ENCODE data around the gene ARHGDIA. TPM values are rescaled to one million over a fixed set of nuclear protein-coding genes. Genes with fewer than 3 reads are reported as not detected.

Gene ARHGDIA
- total RNA-seq, 2 donors from 2014 or later = 369 to 410 TPM

DNA sequence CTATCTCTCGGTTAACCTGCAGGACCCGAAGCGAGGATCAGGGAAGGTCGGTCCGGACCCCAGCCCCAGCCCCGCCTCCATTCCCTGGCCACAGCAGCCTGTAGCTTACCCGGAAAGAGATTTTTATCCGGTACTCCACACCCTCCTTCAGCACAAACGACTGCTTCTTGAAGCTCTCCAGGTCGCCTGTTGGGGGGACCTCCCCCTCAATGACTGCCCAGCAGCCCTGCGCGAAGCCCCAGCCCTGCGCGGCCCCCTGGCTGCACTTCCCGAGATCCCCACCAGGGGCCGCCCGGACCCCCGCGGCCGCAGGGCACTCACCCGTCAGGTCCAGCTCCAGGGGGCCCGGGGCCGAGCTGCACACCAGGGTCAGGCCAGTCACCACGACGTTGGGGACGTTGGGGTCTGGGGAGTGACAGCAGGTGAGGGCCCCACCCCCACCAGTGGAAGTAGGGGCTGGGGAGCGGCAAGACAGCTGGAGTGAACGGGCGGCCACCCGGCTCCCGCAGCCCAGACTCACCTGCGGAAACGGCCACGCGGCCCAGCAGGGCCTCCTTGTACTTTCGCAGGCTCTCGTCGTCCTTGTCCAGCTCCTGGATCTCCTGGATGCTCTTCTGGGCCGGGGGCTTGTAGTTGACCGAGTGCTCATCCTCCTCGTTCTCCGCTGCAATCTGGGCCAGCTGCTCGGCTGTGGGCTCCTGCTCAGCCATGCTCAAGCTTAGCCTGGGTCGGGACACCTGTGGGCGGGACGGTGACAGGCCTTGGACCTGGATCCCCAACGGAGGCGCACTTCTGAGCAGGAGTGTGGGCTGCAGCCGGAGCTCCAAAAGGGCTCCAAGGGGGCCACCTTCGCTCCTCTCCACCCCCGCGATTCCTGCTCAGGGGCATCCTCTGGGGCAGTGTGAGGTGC, 1.7 kb downstream of the ARHGDIA start:
- no peaks in the 10 kb centered on the region for H3K27me3 Mint-ChIP-seq (ENCODE audit: low read depth)
- peaks cover 5 to 7% of the 10 kb centered on the region in 2 donors for H3K36me3 Mint-ChIP-seq (ENCODE audit: insufficient read depth in 2 of 2)

DNA sequence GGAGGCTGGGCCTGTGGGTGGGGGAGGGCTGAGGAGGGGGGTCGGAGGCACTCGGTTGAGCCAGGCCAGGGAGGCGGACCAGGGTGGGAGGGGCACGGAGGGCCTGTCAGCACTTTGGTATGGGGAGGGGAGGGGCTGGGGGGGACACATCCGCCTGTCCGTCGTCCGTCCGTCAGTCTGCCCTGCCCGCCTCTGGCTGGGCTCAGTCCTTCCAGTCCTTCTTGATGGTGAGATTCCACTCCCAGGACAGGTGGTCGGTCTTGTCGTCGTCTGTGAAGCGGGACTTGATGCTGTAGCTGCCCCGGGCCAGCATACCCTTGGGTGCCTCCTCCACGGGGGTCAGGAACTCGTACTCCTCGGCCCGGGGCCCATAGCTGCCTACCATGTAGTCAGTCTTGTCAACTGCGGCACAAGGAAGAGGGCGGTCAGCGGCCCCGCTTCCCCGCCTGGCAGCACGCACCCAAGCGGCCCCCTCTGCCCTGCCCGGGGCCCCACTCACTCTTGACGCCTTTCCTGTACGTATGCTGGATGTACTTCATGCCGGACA, 2.4 kb downstream of the ARHGDIA start:
- H3K27me3 Mint-ChIP-seq (ENCODE audit: low read depth) = no peaks in the 10 kb centered on the region
- ATAC-seq (replicated peaks in 1 of 2) (no peak), DNase-seq (peak in 1 of 2 donors; percentile 11)
- no peak overlapping the region for H3K27ac Mint-ChIP-seq
- peak overlapping the region; percentile 94 for H3K4me3 Mint-ChIP-seq
- peaks cover 53% of the 10 kb centered on the region for H3K4me1 Mint-ChIP-seq (ENCODE audit: low read depth)
- H3K9me3 Mint-ChIP-seq = no peaks in the 10 kb centered on the region
- peaks cover 5 to 7% of the 10 kb centered on the region in 2 donors for H3K36me3 Mint-ChIP-seq (ENCODE audit: insufficient read depth in 2 of 2)

More for the DNA sequence above, 1.7 kb downstream of the ARHGDIA start:
- H3K27ac Mint-ChIP-seq = peak overlapping the region; percentile 85
- ATAC-seq (replicated peaks in 1 of 2) (peak in 1 of 2 donors; percentile 16), DNase-seq (peak; percentile 53 to 72)
- H3K9me3 Mint-ChIP-seq = no peaks in the 10 kb centered on the region
- peak overlapping the region; percentile 94 for H3K4me3 Mint-ChIP-seq
- H3K4me1 Mint-ChIP-seq (ENCODE audit: low read depth) = peaks cover 55% of the 10 kb centered on the region

DNA sequence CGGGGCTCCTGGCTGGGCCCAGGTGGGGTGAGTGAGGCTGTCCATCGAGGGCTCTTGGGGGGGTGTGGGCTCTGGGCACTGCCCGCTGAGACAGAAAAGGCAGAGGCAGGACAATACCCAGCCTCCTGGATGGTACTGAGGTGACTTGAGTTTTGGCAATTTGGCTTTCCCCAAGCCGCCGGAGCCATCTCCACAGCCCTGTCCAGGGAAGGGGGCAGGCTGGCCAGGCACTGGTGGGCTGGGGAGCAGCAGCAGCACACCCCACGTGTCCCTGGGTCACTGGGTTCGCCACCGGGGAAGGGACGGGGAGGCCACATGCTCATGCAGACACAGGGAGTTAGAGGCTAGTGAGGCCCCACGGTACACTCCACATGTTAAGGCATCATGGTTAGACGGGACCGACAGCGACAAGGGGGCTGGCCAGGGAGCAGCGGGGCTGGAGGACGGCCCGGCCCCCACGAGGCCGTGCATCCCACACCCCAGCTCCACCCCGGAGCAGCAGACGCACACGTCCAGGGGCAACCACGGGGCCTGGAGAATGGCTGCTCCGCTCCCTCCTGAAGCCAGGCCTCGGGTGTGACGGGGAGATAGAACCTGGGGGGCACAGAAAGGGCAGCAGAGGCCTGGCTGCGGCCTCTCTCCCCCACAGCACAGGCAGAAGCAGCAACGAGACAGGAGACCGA, 3.0 kb downstream of the ARHGDIA start:
- H3K4me3 Mint-ChIP-seq = peak overlapping the region; percentile 45 to 63
- no peaks in the 10 kb centered on the region for H3K9me3 Mint-ChIP-seq
- H3K36me3 Mint-ChIP-seq (ENCODE audit: insufficient read depth in 2 of 2) = peaks cover 8 to 12% of the 10 kb centered on the region in 2 donors
- ATAC-seq (replicated peaks in 1 of 2) = no peak
- no peak for DNase-seq
- peaks cover 53% of the 10 kb centered on the region for H3K4me1 Mint-ChIP-seq (ENCODE audit: low read depth)
- H3K27ac Mint-ChIP-seq = no peak overlapping the region
- H3K27me3 Mint-ChIP-seq (ENCODE audit: low read depth) = no peaks in the 10 kb centered on the region

DNA sequence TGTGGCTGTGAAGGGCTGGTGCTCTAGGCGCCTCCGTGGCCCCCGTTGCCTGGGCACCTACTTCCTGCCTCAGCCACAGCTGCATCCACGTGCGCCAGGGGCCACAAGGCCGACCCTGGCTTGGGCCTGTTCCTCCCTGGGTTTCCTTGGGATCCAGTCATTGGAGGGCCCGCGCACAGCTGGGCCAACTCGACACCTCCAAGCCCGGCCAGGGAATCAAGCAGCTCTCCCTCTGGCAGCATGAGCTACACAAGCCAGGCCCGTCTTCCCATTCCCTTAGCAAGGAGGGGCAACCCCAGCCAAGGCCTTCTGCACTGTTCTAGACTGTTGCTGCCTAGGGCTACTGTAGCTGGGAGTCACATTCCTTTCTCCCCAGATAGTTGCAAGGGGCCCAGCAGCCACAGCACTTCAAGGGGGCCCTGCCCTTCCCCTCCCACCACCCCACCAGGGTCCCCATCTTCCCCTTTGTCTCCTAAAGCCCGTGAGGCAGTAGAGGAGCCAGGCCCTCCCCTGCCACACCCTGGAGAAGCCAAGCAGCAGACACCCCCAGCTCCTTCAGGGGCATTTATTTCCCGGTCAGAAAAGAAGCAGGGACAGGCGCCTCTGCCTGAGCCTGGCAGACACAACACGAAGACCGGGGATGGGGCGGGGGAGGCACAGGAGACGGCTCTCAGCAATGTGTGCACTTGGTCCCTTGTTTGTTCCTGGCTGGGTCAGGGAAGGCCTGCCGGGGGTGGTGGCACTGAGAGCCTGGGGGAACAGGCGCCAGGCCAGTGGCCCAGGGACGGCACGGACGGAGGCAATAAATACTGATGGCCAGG, 3.8 kb downstream of the ARHGDIA start:
- peak overlapping the region; percentile 63 for H3K27ac Mint-ChIP-seq
- peak overlapping the region; percentile 14 to 20 for H3K4me3 Mint-ChIP-seq
- H3K4me1 Mint-ChIP-seq (ENCODE audit: low read depth) = peaks cover 52% of the 10 kb centered on the region
- H3K27me3 Mint-ChIP-seq (ENCODE audit: low read depth) = no peaks in the 10 kb centered on the region
- DNase-seq = peak in 1 of 2 donors; percentile 16
- no peak for ATAC-seq (replicated peaks in 1 of 2)
- H3K36me3 Mint-ChIP-seq (ENCODE audit: insufficient read depth in 2 of 2) = peaks cover 10 to 17% of the 10 kb centered on the region in 2 donors
- H3K9me3 Mint-ChIP-seq = no peaks in the 10 kb centered on the region

DNA sequence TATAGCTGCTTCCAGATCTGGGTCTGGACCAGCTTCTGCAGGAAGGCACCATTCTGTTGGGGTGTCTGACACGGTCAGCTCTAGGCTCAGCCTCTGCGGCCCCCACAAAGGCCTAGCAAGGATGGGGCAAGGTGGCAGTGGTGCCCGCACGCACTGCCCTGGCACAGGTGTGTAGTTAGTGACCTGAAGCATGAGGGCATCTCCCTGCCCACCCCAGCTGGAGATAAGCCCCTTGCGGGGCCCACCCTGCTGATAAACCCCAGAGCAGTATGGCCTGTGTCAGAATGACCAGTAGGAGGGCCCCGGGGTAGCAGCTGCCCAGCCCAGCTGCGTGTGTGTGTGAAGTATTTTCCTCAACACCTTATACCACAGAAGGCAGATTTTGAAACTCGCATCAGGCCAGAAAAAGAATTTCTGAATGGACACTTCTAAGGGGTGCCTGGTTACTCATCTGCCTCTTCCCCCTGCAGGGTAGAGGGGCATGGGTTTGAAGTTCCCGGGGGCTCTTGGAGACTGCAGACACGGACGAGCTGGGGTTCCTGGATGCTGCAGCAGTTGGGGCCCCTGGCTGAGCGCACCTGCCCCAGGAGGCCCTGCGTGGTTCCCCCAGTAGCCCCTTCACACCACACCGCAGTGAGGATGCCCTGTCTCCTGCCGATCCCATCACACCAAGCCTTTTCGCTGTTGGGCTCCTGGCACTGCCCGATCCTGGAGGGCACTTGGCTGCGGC, 4.5 kb downstream of the ARHGDIA start:
- peaks cover 52% of the 10 kb centered on the region for H3K4me1 Mint-ChIP-seq (ENCODE audit: low read depth)
- H3K27me3 Mint-ChIP-seq (ENCODE audit: low read depth) = no peaks in the 10 kb centered on the region
- peaks cover 10 to 17% of the 10 kb centered on the region in 2 donors for H3K36me3 Mint-ChIP-seq (ENCODE audit: insufficient read depth in 2 of 2)
- peak overlapping the region; percentile 63 for H3K27ac Mint-ChIP-seq
- H3K9me3 Mint-ChIP-seq = no peaks in the 10 kb centered on the region
- ATAC-seq (replicated peaks in 1 of 2) (no peak), DNase-seq (no peak)
- H3K4me3 Mint-ChIP-seq = no peak overlapping the region

DNA sequence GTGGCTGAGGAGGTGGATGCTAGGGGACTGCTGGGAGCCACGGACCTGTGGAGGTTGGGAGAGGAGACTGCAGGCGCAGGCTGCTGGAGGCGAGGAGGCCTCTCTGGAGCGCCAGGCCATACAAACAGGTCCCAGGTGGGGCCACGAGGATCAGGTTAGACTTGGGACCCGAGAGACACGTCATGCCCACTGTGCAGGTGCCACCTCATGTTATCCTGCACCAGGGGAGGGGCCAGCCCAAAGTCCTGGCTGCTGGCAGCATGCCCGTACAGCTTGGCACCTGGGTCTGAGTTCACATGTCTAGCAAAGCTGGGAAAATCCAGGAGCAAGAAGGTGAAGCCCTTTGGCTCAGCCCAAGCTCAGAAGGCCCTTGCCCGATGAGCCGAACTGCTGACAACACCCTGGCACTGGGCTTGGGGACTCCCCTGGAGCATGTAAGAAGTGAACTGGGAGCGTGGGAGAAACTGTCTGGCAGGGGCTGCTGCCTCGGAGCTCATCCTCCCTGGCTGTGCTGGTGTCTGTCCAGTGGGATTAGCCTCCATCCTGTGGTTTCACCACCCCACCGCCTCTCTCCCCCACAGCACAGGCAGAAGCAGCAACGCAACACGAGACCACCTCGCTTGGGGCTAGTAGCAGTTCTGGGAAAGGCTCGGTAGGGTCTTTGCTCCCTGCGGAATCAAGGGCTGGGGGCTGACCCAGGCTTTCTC, 5.3 kb downstream of the ARHGDIA start:
- H3K4me3 Mint-ChIP-seq = peak overlapping the region in 1 of 2 donors; percentile 12
- no peak for ATAC-seq (replicated peaks in 1 of 2)
- peaks cover 10 to 16% of the 10 kb centered on the region in 2 donors for H3K36me3 Mint-ChIP-seq (ENCODE audit: insufficient read depth in 2 of 2)
- H3K9me3 Mint-ChIP-seq = no peaks in the 10 kb centered on the region
- H3K27ac Mint-ChIP-seq = peak overlapping the region; percentile 3
- peaks cover 53% of the 10 kb centered on the region for H3K4me1 Mint-ChIP-seq (ENCODE audit: low read depth)
- peak in 1 of 2 donors; percentile 32 for DNase-seq
- H3K27me3 Mint-ChIP-seq (ENCODE audit: low read depth) = no peaks in the 10 kb centered on the region

DNA sequence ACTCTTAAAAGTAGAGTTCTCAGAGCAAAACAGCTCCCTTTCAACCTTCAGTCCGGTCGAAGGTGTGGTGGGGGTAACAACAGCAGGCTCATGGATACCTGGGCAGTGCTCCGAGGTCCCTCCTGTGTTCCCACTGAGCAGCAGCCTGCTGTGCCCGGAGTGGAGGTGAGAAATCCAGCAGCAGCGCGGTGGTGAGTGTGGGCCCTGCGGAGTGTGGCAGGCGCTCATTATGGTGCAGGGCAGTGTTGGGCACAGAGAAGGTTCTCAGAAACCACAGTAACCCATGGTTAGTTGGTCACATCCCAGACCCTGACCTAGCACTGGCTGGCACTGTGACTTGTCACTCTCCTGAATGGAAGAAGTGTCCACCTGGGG, 5.8 kb downstream of the ARHGDIA start:
- peaks cover 53% of the 10 kb centered on the region for H3K4me1 Mint-ChIP-seq (ENCODE audit: low read depth)
- no peak for DNase-seq
- no peak for ATAC-seq (replicated peaks in 1 of 2)
- H3K36me3 Mint-ChIP-seq (ENCODE audit: insufficient read depth in 2 of 2) = peaks cover 14 to 16% of the 10 kb centered on the region in 2 donors
- H3K4me3 Mint-ChIP-seq = peak overlapping the region in 1 of 2 donors; percentile 12
- no peaks in the 10 kb centered on the region for H3K9me3 Mint-ChIP-seq
- peak overlapping the region; percentile 25 for H3K27ac Mint-ChIP-seq
- no peaks in the 10 kb centered on the region for H3K27me3 Mint-ChIP-seq (ENCODE audit: low read depth)

DNA sequence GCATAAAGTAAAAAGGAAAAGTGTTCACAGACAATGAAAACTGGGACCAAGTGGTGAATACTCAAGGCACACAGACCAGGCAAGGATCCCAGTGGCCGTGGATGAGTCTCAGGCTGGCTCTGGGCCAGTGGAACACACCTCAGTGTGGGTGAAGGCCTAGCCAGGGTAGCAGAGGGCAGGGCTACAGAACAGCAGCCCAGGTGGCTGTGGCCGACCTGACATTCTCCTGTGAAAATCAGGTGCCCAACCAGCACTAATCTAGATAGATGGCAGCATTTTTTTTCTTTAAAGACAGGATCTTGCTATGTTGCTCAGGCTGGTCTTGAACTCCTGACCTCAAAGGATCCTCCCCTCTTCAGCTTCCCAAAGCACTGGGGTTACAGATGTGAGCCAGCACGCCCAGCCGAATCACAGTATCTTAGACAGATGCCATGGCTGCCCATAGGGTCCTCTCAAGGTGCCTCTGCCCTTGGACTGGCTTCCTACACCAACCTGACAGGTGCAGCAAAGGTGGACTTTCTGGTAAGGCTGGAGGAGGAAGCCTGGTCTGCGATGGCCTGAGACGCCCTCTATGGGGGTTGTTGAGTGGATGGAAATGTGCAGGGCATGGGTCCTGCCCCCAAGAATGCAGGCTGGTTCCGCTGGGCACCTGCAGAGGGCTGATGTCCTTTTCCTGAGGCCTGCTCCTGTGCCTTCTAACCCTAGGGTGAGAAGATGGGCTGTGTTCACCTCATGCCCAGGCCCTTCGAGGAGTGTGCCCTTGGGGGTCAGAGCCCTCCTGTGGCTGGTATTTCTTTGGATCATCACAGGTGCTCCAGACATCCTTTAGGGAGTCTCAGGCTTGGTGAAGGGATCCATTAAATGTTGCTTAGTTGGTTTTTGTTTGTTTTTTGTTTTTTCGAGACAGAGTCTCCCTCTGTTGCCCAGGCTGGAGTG, 7.0 kb downstream of the ARHGDIA start:
- peak overlapping the region; percentile 97 for H3K27ac Mint-ChIP-seq
- H3K9me3 Mint-ChIP-seq = no peaks in the 10 kb centered on the region
- peaks cover 13 to 16% of the 10 kb centered on the region in 2 donors for H3K36me3 Mint-ChIP-seq (ENCODE audit: insufficient read depth in 2 of 2)
- H3K4me3 Mint-ChIP-seq = peak overlapping the region in 1 of 2 donors; percentile 90
- ATAC-seq (replicated peaks in 1 of 2) (no peak), DNase-seq (no peak)
- no peaks in the 10 kb centered on the region for H3K27me3 Mint-ChIP-seq (ENCODE audit: low read depth)
- H3K4me1 Mint-ChIP-seq (ENCODE audit: low read depth) = peaks cover 49% of the 10 kb centered on the region

DNA sequence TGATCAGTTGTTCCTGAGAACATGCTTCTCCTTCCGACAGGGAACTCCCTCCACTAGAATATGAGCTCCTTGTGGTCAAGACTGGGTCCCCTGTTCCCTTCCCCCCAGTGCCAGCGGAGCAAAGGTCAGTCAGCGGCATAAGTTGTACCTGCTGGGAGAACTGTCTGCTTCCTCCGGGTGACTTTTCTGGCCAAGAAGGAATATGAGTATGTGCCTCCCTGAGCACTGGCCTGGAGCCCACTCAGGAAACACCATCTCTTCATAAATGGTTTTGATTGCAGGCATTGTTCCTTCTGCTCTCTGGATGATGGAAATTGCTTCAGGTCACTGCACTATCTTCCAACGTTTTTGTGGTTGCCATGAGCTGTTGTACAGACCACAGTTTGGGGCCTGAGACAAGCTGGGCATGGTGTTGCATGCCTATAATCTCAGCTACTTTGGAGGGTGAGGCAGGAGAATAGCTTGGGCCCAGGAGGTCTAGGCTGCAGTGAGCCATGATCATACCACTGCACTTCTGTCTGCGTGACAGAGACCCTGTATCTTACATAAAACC, 7.9 kb downstream of the ARHGDIA start:
- ATAC-seq (replicated peaks in 1 of 2) (no peak), DNase-seq (no peak)
- Mint-ChIP-seq H3K27me3 (ENCODE audit: low read depth) (no peaks in the 10 kb centered on the region), H3K9me3 (no peaks in the 10 kb centered on the region), H3K27ac (peak overlapping the region; percentile 97), H3K4me3 (peak overlapping the region; percentile 78 to 90), H3K36me3 (ENCODE audit: insufficient read depth in 2 of 2) (peaks cover 13 to 16% of the 10 kb centered on the region in 2 donors), H3K4me1 (ENCODE audit: low read depth) (peaks cover 54% of the 10 kb centered on the region)

DNA sequence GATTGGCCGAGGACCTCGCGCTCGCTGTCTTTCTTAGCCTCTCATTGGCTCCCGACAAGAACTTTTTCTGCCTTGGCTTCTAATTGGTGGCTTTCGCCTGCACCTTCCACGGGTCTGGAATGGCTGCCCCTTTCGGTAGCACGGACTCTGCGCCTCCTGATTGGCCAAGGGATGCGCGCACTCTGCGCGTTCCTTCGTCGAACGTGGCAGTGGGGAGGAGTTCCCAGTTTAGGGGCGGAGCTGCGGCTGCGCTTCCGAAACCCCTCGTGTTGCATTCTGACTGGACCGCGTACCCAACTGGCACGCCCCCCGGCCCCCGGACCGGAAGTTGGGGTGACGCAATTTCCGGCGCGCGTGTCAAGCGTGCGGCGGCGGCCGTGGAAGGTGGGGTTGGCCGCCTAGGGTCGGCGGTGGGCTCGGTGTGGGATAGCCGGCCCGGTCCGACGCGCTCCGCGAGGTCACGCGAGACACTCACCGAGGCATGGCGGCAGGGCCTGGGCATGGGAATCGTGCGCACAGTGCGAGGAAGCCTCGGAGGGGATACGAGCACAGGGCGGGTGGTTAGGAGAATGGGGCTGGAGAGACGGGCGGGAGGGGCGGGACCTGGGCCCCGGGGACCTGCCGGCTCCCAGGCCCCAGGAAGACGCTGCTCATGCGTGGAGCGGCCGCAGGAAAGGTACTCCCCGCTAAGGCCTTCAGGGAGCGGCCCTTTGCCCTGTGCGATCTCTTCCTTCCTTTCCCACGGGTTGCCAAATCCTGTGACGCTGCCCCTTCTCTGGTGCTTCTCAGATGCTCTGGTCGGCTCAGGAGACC, 10.2 kb downstream of the ARHGDIA start:
- Mint-ChIP-seq H3K27me3 (ENCODE audit: low read depth) (no peaks in the 10 kb centered on the region), H3K36me3 (ENCODE audit: insufficient read depth in 2 of 2) (peaks cover 14 to 20% of the 10 kb centered on the region in 2 donors), H3K4me3 (peak overlapping the region; percentile 94 to 95), H3K9me3 (no peaks in the 10 kb centered on the region), H3K4me1 (ENCODE audit: low read depth) (peaks cover 57% of the 10 kb centered on the region), H3K27ac (peak overlapping the region; percentile 96)
- peak; percentile 87 to 88 for ATAC-seq (replicated peaks in 1 of 2)
- DNase-seq = peak; percentile 99

Measured in activated T-cell treated with anti-CD3 and anti-CD28 coated beads, Interleukin-2, amount 50 U/mL, for 72 hours (primary cell).